Stimulated activated CD8-positive, alpha-beta memory T cell treated with anti-CD3 and anti-CD28 coated beads, Interleukin-15, amount 100 ng/mL, for 24 hours (primary cell): ENCODE results near the gene TDRD12.
"Not testable (repeated sequence)": the region's sequence is repeated elsewhere in the genome, so short reads cannot be mapped to it uniquely, and the experiment has no call there.

Source experiments
- DNase-seq: peaks from one replicate; pipeline ENCODE4 v3.0.0-alpha.2; 2020; ENCODE audit warnings: low read depth

The TDRD12 gene

DNA sequence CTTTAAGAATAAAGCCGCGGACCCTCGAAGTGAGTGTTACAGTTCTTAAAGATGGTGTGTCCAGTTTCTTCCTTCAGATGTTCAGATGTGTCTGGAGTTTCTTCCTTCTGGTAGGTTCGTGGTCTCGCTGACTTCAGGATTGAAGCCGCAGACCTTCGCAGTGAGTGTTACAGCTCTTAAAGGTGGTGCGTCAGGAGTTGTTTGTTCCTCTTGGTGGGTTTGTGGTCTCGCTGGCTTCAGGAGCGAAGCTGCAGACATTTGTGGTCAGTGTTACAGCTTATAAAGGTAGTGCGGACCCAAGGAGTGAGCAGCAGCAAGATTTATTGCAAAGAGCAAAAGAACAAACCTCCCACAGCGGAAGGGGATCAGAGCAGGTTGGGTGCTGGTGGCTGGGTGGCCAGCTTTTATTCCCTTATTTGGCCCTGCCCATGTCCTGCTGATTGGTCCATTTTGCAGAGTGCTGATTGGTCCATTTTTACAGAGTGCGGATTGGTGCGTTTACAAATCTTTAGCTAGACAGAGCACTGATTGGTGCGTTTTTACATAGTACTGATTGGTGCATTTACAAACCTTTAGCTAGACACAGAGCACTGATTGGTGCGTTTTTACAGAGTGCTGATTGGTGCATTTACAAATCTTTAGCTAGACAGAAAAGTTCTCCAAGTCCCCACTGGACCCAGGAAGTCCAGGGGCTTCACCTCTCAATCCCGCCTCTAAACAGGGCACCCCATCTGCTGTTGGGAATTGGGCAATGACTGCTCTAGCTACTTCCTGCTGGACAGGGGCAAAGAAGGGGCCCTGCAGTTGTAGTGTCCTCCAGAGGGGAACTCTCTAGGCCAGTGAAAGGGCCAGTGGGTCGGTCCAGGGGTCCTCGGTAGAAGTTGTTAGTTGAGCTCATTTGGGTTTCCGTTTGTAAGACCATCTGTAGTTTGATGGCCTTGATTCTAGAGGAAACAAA lies 26.1 kb upstream of the TDRD12 start:
- not testable (repeated sequence) for DNase-seq

DNA sequence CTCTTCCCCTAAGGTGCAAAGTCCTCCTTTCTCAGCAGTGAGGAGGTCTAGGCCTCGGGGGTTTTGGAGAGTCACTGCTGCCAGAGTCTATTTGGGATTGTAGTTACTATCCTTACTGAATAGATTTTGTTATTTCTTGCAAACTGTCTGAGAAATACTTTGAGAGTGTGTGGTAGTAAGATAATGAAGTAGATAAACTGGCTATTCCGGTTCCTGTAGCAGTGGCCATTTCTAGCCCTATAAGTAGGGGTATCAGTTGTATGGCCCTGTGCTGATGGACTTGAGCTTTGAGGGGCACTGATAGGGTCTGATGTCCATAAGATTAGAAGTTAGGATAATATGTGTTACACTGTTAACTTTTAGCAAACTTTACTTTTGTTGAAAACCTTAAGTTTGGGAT lies 25.3 kb upstream of the TDRD12 start:
- not testable (repeated sequence) for DNase-seq

DNA sequence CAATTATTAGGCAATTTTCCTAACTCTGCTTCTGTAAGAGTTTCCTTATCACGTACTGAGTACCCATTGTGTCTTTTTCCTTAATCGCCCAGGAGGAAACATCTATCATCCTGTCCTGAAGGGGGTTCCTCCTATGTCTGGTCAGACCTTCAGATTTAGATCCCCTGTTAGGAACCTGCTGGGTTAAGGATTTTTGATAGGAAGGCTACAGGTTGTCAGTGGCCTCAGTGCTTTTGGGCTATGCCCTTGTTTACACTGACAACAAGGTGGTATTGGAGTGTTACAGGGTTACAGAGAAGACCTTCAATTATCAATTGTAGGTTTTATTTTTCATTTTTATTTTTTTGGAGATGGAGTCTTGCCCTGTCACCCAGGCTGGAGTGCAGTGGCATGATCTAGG lies 24.7 kb upstream of the TDRD12 start:
- not testable (repeated sequence) for DNase-seq

DNA sequence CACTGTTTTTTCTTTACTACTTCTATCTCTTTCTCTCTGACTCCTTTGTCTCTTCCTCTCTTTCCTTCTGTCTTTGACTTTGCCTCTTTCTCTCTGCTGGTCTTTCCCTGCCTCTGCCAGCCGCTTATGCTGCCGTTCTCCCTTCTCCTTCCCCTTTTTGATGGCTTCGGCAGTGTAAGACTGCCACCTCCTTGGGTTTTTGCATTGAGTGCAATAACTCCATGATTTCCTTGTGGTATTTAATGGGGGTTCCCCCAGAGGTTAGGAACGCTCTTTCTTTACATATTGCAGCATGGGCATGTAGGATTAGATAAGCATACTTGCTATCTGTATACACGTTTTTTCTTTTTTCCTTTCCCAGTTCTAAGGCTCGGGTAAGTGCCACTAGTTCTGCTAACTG lies 24.1 kb upstream of the TDRD12 start:
- not testable (repeated sequence) for DNase-seq

DNA sequence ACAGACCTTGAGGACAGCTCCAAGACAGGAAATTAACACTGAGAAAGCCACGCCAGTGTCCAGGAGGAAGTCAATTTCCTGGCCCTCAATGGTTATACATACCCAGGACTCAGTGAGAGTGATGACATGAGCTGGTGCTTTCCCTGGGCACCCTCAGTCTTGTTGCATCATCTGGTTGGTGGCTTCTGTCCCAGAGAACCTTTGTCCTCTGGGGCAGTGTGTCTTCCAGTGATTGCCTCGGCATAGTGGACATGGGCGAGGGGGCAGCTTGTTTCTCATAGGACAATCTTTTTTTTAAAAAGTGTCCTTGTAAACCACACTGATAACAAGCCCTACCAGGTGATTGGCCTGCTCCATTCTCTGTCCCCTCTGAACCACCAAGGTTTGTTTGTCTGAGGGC lies 22.8 kb upstream of the TDRD12 start:
- DNase-seq = not testable (repeated sequence)

DNA sequence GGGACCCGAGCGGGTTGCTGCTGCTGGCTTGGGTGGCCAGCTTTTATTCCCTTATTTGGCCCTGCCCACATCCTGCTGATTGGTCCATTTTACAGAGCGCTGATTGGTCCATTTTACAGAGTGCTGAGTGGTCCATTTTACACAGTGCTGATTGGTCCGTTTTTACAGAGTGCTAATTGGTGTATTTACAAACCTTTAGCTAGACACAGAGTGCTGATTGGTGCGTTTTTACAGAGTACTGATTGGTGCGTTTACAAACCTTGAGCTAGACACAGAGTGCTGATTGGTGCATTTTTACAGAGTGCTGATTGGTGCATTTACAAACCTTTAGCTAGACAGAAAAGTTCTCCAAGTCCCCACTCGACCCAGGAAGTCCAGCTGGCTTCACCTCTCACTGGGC lies 19.4 kb upstream of the TDRD12 start:
- DNase-seq = not testable (repeated sequence)

DNA sequence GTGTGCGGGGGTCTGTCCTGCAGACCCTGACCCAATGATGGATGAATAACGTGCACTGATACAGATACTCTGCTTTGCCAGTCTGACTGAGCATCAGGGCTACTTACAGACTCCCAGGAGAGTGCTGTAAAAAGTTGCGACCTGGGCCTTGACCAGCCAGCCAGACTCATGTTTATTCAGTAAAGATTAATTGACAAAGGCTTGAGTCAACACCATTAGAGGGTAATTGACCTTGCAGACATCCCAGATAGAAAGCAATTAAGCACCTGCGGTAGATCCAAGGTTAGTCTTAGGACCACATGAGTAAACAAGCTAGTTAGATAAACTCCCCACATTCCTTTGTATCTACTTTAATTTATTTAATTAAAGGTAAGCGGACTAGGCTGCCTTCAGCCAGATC lies 17.6 kb upstream of the TDRD12 start:
- no peak for DNase-seq

DNA sequence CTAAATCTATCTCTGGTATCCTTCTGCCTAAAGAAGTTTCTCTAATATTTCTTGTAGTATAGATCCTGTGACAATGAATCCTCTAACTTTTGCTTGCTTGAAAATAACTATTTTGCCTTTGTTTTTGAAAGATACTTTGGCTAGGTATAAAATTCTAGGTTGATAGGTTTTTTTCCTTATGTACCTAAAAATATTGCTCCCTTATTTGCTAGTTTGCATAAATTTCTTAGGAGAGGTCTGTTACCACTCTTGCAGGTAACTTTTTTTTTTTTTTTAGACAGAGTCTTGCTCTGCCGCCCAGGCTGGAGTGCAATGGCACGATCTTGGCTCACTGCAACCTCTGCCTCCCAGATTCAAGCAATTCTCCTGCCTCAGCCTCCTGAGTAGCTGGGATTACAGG lies 15.6 kb upstream of the TDRD12 start:
- DNase-seq = not testable (repeated sequence)

DNA sequence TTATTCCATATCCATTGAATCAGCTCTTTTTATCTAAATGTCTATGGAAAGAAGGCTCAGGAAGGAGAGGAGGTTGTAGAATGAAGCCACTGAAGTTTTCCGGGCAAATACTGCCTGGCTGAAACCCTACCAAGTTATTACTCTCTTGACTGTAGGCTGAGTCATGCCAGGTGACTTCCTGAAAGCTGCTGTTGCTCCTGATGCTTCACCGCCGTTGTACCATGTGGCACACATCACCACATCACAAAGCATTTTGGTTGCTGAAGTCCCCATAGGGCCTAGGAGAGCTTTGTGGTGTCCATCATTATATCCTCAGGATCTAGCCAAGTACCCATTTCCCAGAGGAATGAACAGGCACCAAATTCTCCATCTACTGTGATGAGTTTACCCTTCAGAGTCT lies 11.1 kb upstream of the TDRD12 start:
- DNase-seq = no peak

DNA sequence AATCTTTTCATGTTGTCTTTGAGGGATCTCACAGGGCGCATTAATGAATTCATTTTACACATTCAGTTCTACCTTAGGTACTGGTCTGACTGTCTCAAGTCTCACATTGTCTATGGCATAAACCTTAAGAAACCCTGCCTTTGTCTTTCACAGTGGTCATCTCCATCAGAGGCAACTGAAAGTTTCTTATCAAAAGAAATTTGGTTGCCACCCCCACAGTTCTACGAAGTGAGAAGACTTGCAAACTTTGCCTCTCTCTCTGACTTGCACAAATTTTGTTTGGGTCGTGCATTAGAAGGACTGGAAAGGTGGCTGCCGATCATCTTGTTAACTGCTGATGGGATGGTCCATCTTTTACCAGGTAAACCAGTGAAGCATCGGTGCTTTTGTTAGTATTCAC lies 10.5 kb upstream of the TDRD12 start:
- DNase-seq = no peak

DNA sequence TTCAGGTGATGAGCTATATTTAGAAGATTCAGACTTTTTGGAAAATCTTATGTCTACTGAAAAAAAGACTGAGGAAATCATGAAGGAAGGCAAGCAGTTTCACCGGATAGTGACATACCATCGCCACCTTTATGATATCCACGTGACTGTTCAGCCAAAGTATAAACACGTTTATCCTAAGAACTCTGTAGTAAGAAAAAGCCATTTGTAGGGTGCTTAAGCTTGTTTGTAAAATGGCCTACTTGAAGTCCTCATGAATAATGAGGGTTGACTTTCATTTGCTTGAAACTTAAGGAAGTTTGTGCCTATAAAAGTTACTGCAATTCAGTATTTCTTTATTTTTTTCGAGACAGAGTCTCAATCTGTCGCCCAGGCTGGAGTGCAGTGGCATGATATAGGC lies 7.8 kb upstream of the TDRD12 start:
- no peak for DNase-seq

DNA sequence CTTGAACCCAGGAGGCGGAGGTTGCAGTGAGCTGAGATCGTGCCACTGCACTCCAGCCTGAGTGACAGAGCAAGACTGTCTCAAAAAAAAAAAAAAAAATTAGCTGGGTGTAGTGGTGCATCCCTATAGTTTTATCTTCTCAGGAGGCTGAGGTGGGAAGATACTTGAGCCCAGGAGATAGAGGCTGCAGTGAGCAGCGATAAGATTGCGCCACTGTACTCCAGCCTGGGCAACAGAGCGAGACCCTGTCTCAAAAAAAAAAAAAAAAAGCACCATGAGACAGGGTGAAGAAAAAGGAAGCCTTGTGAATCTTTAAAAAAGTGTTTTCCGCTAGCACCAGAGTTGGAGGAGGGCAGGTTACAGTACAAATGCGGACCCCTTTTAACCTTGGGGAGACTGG lies 3.4 kb upstream of the TDRD12 start:
- DNase-seq = not testable (repeated sequence)

DNA sequence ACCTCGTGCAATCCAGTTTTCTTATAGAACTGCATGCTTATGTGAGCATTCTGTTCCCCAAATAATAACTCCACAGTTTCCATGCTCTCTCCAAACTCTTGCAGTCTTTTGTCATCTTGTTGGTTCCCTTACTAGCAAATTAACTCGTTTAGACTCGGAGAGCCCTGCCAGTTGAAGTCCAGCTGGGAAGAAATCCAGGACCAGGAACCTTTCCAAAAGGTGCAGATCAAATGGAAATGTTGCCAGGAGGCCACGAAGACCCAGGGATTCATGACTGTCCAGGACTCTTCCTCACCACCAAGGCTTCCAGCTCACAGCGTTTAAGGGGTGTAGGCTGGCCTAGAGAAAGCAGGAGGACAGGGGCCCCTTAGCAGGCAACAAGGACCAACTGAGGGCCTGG lies 2.1 kb upstream of the TDRD12 start:
- no peak for DNase-seq

DNA sequence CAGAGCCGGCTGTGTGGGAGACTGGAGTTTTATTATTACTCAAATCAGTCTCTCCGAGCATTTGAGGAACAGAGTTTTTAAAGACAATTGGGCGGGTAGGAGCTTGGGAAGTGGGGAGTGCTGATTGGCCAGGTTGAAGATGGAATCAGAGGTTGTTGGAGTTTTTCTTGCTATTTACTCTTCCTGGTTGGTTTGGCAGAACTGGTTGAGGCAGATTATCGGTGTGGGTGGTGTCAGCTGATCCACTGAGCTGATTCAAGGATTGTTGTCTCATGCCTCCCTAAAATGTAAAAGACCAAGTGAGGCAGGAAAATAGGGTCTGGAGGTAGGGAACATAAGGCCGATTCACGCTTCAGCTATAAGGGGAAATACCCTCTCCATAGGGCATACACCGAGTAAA lies 1.3 kb upstream of the TDRD12 start:
- no peak for DNase-seq

DNA sequence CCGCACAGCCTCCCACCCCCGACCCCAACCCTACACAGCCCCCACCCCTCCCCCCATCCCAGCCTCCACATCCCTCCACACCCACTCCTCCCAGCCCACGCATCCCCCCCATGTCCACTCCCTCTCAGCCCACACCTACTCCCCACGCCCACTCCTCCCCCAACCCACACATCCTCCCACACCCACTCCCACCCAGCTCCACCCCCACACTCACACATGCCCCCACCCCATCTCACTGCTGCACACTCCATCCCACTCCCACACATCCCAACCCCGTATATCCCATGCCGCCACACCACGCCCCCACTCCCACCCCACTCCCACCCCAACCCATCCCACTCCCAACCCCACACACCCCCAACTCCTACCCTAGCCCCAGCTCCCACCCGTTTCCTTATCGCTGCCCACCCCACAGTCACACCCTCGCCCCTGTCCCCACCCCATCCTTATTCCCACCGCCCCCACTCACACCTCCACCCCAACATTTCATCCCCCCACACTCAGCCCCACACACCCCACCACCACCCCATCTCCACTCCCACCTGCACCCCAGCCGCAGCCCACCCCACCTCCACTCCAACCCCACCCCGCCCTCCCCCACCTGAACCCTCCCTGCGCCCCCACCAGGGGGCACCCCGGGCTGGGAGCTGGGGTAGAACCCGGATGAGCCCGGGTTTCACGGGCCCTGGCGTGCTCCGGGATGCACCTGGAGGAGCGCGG lies 809 bp downstream of the TDRD12 start:
- DNase-seq = no peak

DNA sequence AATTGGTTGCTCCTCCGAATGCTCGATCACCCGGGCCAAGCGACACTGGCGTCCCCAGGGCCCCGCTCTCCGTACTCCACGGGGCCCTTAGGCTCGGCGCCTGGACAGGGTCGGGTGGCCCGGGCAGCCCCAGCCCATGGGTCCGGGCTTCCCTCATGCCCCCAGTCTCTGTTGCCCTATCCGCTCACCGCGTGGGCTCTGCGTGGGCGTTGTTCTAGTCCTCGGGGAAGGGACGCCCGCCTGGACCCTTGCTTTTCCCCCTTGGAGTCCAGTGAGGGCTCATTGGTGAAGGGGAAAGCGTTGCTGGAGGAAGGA lies 1.3 kb downstream of the TDRD12 start:
- DNase-seq = no peak

DNA sequence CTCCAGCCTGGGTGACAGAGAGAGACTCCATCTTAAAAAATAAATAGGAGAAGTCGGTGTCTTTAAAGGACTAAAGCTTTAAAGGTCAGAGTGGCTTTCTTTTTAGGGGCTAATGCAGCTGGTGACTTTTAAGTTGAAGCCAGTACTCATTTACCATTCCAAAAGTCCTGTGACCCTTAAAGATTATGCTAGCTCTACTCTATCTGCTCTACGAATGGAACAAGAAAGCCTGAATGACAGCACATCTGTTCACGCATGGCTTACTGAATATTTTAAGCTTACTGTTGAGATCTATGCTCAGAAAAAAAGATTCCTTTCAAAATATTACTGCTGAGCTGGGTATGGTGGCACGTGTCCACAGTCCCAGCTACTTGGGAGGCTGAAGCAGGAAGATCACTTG lies 16.4 kb downstream of the TDRD12 start:
- no peak for DNase-seq

DNA sequence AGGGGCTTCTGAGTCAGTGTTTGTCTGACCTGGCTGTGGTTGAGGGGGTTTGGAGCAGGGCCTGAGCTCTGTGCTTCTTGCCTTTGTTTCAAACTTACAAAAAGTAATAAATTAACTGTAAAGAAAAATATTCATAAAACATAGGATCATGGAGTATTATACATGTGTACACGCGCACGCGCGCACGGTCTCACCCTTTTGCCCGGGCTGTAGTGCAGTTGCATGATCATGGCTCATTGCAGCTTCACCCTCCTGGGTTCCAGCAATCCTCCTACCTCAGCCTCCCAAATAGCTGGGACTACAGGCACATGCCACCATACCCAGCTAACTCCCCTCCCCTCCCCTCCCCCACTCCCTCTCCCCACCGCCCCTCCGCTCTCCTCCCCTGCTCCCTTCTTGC lies 23.5 kb downstream of the TDRD12 start:
- no peak for DNase-seq

DNA sequence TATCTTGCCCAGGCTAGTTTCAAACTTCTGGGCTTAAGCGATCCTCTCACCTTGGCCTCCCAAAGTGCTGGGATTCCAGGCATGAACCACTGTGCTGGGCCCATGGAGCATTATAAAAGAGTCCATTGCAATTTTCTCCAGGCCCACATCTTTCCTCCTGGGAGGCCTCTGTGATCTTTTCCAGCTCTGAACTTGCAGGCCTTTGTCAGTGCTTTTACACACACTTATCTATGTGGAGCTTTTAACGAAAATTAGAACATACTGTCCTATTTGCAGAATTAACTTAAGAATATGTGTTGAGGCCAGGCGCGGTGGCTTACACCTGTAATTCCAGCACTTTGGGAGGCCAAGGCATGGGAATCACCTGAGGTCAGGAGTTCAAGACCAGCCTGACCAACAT lies 23.9 kb downstream of the TDRD12 start:
- no peak for DNase-seq

DNA sequence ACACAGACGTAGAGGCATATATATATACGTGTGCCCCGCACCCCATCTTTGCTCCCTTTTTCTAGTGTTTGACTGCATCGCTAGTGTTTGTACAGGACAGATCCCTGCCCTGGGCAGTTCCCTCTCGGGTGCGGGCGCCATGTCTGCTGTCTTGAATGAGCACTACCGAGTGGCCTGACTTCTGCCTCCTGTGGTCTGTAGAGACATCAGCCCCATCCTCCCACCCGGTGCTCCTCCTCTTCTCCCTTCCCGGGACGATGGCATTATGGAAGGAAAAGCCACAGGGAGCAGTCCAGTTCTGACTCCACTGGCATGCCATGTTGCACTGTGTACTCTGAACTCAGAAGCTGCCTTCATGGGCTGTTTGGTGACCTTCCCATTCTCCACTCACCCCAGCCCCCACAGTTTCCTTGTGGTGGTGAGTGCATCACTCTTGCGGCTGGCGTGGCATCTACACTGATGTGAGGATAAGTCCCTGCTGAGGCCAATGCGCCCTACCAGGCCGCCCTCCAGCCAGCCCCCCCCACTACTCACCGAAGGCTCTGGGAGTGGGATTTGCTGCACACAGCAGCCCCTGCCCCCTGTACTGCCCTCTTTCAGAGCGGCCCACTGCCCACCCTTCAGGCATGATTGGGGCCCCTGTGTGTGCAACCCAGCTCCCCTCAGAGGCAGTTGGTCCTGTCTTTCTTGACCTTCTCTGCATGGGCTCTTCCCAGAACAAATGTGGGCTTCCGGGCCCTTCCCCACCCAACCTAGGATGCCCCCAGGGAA lies 25.2 kb downstream of the TDRD12 start:
- DNase-seq = no peak

DNA sequence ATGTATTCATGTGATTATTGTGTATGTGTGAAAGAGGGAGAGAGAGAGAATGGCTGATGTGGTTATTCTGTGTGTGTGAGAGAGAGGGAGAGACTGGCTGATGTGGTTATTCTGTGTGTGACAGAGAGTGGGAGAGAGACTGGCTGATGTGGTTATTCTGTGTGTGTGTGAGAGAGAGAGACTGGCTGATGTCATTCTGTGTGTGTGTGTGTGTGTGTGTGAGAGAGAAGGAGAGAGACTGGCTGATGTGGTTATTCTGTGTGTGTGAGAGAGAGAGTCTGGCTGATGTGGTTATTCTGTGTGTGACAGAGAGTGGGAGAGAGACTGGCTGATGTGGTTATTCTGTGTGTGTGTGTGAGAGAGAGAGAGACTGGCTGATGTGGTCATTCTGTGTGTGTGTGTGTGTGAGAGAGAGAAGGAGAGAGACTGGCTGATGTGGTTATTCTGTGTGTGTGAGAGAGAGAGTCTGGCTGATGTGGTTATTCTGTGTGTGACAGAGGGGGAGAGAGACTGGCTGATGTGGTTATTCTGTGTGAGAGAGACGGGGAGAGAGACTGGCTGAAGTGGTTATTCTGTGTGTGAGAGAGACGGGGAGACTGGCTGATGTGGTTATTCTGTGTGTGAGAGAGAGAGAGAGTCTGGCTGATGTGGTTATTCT lies 26.2 kb downstream of the TDRD12 start:
- not testable (repeated sequence) for DNase-seq

DNA sequence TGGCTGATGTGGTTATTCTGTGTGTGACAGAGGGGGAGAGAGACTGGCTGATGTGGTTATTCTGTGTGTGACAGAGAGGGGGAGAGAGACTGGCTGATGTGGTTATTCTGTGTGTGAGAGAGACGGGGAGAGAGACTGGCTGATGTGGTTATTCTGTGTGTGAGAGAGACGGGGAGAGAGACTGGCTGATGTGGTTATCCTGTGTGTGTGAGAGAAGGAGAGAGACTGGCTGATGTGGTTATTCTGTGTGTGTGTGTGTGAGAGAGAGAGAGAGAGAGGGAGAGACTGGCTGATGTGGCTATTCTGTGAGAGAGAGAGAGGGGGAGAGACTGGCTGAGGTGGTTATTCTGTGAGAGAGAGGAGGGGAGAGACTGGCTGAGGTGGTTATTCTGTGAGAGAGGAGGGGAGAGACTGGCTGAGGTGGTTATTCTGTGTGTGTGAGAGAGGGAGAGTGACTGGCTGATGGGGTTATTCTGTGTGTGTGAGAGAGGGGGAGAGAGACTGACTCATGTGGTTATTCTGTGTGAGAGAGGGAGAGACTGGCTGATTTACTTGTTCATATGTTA lies 27.1 kb downstream of the TDRD12 start:
- not testable (repeated sequence) for DNase-seq
